HCT116 (cell line): ENCODE data around the gene CAMK2D. TPM values are rescaled to one million over a fixed set of nuclear protein-coding genes. Genes with fewer than 3 reads are reported as not detected.

Source experiments
- ATAC-seq: fragments of 200-7000 bp; cut with Tn5 transposase; 2 replicates; pipeline ENCODE4 v1.9.1; 2020; ENCODE audit warnings: mild to moderate bottlenecking, moderate library complexity
- BruUV-seq: library from RNA; stranded (reverse); fragments of 400-500 nt; replicated peaks from 2 replicates; lab custom pipeline; 2021; lab: Mats Ljungman, UMichigan
- CTCF ChIA-PET: fragments of 300-600 bp; sonication (Branson Sonifier 250); formaldehyde crosslinking; loops from one replicate; lab custom pipeline; 2021; ENCODE audit warnings: antibody characterized with exemption; lab: Charles Lee
- POLR2A ChIA-PET: fragments of 300-600, 350-600 bp; sonication (Branson Sonifier 250); formaldehyde crosslinking; loops from one replicate; lab custom pipeline; 2021; ENCODE audit warnings: antibody characterized with exemption; lab: Charles Lee
- RAD21 ChIA-PET, 2 experiments: fragments of 300-600 bp; sonication (Branson Sonifier 250); formaldehyde crosslinking; loops; one replicate each; lab custom pipeline; 2023; ENCODE audit warnings: low total read pairs in 2 of 2; ENCODE audit not compliant: uncharacterized antibody in 2 of 2, unreplicated experiment in 2 of 2, low non-redundant PET in 1 of 2; lab: Charles Lee
- DNase-seq: peaks from one replicate; pipeline ENCODE4 v3.0.0-alpha.2; 2010; ENCODE audit warnings: low read depth, low spot score
- H2AFZ ChIP-seq: fragments of 200-600 bp; shearing (Covaris generic), sonication (generic); 2 replicates; pipeline ENCODE4 v1.6.1; 2017; ENCODE audit warnings: low read depth, mixed run types, mixed read lengths, antibody characterized with exemption, low read length; ENCODE audit not compliant: poor library complexity, severe bottlenecking
- H3K27ac ChIP-seq: 2 replicates; pipeline ENCODE4 v1.5.1; 2012; ENCODE audit warnings: low read depth, low read length
- H3K27me3 ChIP-seq: fragments of 200-600 bp; sonication (generic); 2 replicates; pipeline ENCODE4 v1.6.1; 2016; ENCODE audit warnings: mixed run types, low read length, mixed read lengths; ENCODE audit not compliant: insufficient read depth
- H3K36me3 ChIP-seq, 2 experiments: fragments of 200-500 bp in 1 of 2; fragments of 200-600 bp in 1 of 2; sonication (Bioruptor generic) in 1 of 2; sonication (generic) in 1 of 2; 2 replicates each; pipeline versions ENCODE4 v1.5.1 to v1.6.1; 2014 to 2016; ENCODE audit warnings: low read length in 2 of 2, inconsistent platforms in 1 of 2, mixed read lengths in 1 of 2, mixed run types in 1 of 2; ENCODE audit not compliant: insufficient read depth in 2 of 2, control insufficient read depth in 1 of 2
- H3K4me1 ChIP-seq, 2 experiments: fragments of 200-600 bp in 1 of 2; sonication (generic) in 1 of 2; 2 replicates each; pipeline versions ENCODE4 v1.5.1 to v1.6.1; 2012 to 2017; ENCODE audit warnings: low read length in 2 of 2, inconsistent platforms in 1 of 2, mild to moderate bottlenecking in 1 of 2, mixed read lengths in 1 of 2, mixed run types in 1 of 2, moderate library complexity in 1 of 2; ENCODE audit not compliant: insufficient read depth in 2 of 2, control insufficient read depth in 1 of 2
- H3K4me2 ChIP-seq: fragments of 200-600 bp; sonication (generic); 2 replicates; pipeline ENCODE4 v1.6.1; 2017; ENCODE audit warnings: mixed run types, low read length, mixed read lengths
- H3K4me3 ChIP-seq, 2 experiments: fragments of 200-600 bp in 1 of 2; sonication (generic) in 1 of 2; replicated peaks in 1 of 2; 2 replicates each; pipeline ENCODE4 v1.5.1; 2011 to 2016; ENCODE audit warnings: low read length in 2 of 2, control low read depth in 1 of 2, low read depth in 1 of 2, mild to moderate bottlenecking in 1 of 2, mixed read lengths in 1 of 2, mixed run types in 1 of 2
- H3K79me2 ChIP-seq: fragments of 200-600 bp; sonication (generic); 2 replicates; pipeline ENCODE4 v1.6.1; 2017; ENCODE audit warnings: mild to moderate bottlenecking, mixed run types, low read length, moderate library complexity, mixed read lengths; ENCODE audit not compliant: insufficient read depth
- H3K9ac ChIP-seq: fragments of 200-600 bp; sonication (generic); 2 replicates; pipeline ENCODE4 v1.6.1; 2016; ENCODE audit warnings: low read length, mixed read lengths
- H3K9me2 ChIP-seq: fragments of 200-600 bp; sonication (generic), shearing (Covaris generic); 2 replicates; pipeline ENCODE4 v1.6.1; 2017; ENCODE audit warnings: mixed run types, mild to moderate bottlenecking, moderate library complexity; ENCODE audit not compliant: insufficient read depth
- H3K9me3 ChIP-seq, 2 experiments: fragments of 200-500 bp in 1 of 2; fragments of 200-600 bp in 1 of 2; sonication (Bioruptor generic) in 1 of 2; sonication (generic) in 1 of 2; 2 replicates each; pipeline ENCODE4 v1.6.1; 2014 to 2017; ENCODE audit warnings: low read length in 2 of 2, mixed read lengths in 2 of 2, inconsistent platforms in 1 of 2, low read depth in 1 of 2, mild to moderate bottlenecking in 1 of 2, mixed run types in 1 of 2, moderate library complexity in 1 of 2; ENCODE audit not compliant: control insufficient read depth in 1 of 2, insufficient read depth in 1 of 2
- H4K20me1 ChIP-seq: fragments of 200-600 bp; sonication (generic), shearing (Covaris generic); 2 replicates; pipeline ENCODE4 v1.6.1; 2017; ENCODE audit warnings: mixed run types, mild to moderate bottlenecking, moderate library complexity; ENCODE audit not compliant: insufficient read depth
- CBX3 ChIP-seq: IDR thresholded peaks from 2 replicates; pipeline ENCODE4 v1.6.1; 2012; ENCODE audit warnings: low read depth
- CEBPB ChIP-seq: IDR thresholded peaks from 2 replicates; pipeline ENCODE4 v1.6.1; 2012; ENCODE audit warnings: low read depth
- ELF1 ChIP-seq: IDR thresholded peaks from 2 replicates; pipeline ENCODE4 v1.6.1; 2012; ENCODE audit warnings: low read depth, borderline replicate concordance
- EZH2 ChIP-seq: fragments of 200-600 bp; sonication (generic); IDR thresholded peaks from 2 replicates; pipeline ENCODE4 v1.6.1; 2017; ENCODE audit warnings: antibody characterized with exemption, mixed run types
- EZH2phosphoT487 ChIP-seq: fragments of 200-600 bp; IDR thresholded peaks from 2 replicates; pipeline ENCODE4 v1.6.1; 2018; ENCODE audit warnings: antibody characterized with exemption, borderline replicate concordance
- JUND ChIP-seq: IDR thresholded peaks from 2 replicates; pipeline ENCODE4 v1.6.1; 2012
- POLR2AphosphoS5 ChIP-seq: IDR thresholded peaks from 2 replicates; pipeline ENCODE4 v1.6.1; 2011; ENCODE audit warnings: mild to moderate bottlenecking, low read depth, low read length, moderate library complexity
- RAD21 ChIP-seq: IDR thresholded peaks from 2 replicates; pipeline ENCODE4 v1.6.1; 2012; ENCODE audit warnings: low read depth, mild to moderate bottlenecking
- SP1 ChIP-seq: IDR thresholded peaks from 2 replicates; pipeline ENCODE4 v1.6.1; 2012; ENCODE audit warnings: low read depth
- TCF7L2 ChIP-seq: IDR thresholded peaks from 2 replicates; pipeline ENCODE4 v1.7.0; 2011; ENCODE audit warnings: borderline replicate concordance, inconsistent platforms; ENCODE audit not compliant: insufficient read depth, insufficient read length; ENCODE audit errors: extremely low read depth
- ZFX ChIP-seq: fragments of 450-650 bp; IDR thresholded peaks from 2 replicates; pipeline ENCODE4 v1.6.1; 2017
- ZNF274 ChIP-seq: fragments of 200-500 bp; sonication (Bioruptor generic); IDR thresholded peaks from 2 replicates; pipeline ENCODE4 v1.6.1; 2014; ENCODE audit warnings: mild to moderate bottlenecking, low read depth, low read length, inconsistent platforms
- intact Hi-C: fragments of 100-400 bp; cut with micrococcal nuclease; formaldehyde crosslinking; loops from 2 replicates; pipeline ENCODE4 v1.10.0; 2022
- total RNA-seq: library from RNA; stranded (reverse); gene quantifications from one replicate; pipeline ENCODE4 v1.2.1, GENCODE V29; 2021; ENCODE audit not compliant: unreplicated experiment
- TF ChIP-seq, protein P1 (sequence below): IDR thresholded peaks from 2 replicates; pipeline ENCODE4 v1.6.1; 2012
- TF ChIP-seq, protein P2 (sequence below): IDR thresholded peaks from 2 replicates; pipeline ENCODE4 v1.6.1; 2012
- TF ChIP-seq, protein P3 (sequence below): IDR thresholded peaks from 2 replicates; pipeline ENCODE4 v1.6.1; 2011; ENCODE audit warnings: mild to moderate bottlenecking, low read length, moderate library complexity; ENCODE audit not compliant: insufficient replicate concordance; ENCODE audit errors: extremely low read depth
- TF ChIP-seq, protein P4 (sequence below), 3 experiments: fragments of 200-600 bp in 1 of 3; sonication (generic) in 1 of 3; IDR thresholded peaks in 2 of 3; conservative IDR thresholded peaks in 1 of 3; 2 replicates each; pipeline ENCODE4 v1.5.1; 2012 to 2017; ENCODE audit warnings: low read depth in 2 of 3, low read length in 2 of 3, antibody characterized with exemption in 1 of 3, borderline replicate concordance in 1 of 3, control low read depth in 1 of 3, mild to moderate bottlenecking in 1 of 3, mixed read lengths in 1 of 3, mixed run types in 1 of 3, moderate library complexity in 1 of 3; ENCODE audit not compliant: insufficient read depth in 1 of 3

CAMK2D gene
- total RNA-seq, 1 experiment from 2014 or later: 67.0 TPM

DNA sequence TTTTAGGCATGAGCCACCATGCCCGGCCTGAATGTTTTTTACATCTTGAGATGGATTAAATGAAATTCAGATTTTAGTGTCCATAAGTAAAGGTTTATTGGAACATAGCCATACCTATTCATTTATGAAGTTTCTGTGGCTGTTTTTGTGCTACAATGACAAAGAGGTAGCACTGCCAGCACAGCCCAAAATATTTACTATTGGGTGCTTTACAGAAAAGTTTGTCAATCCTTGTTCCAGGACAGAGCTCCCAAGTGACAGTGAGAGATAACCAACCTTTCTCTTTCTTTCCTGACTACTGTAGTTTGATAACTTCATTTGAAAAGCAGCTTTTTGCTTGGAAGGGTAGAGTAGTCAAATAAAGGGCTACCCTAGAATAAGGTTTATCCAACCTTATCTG lies 116.2 kb downstream of the CAMK2D start:
- Histone ChIP-seq H3K4me2 (peak overlapping the region; percentile 48), H2AFZ (no peak overlapping the region), H3K27me3 (no peaks in the 10 kb centered on the region), H3K9me3 (no peaks in the 10 kb centered on the region), H3K27ac (peak overlapping the region; percentile 37; the same call in 1 of the 2 replicates), H3K4me3 (no peak overlapping the region), H3K4me1 (peaks cover 24 to 33% of the 10 kb centered on the region in 2 experiments), H4K20me1 (no peaks in the 10 kb centered on the region), H3K36me3 (no peaks in the 10 kb centered on the region), H3K9me2 (no peaks in the 10 kb centered on the region), H3K9ac (no peak overlapping the region), H3K79me2 (no peaks in the 10 kb centered on the region; the same call in 1 of the 2 replicates)
- ATAC-seq (peak; percentile 18), DNase-seq (no peak)
- no peak for TF ChIP-seq CBX3
- TF ChIP-seq CEBPB: no peak
- no peak for TF ChIP-seq SP1
- no peak for TF ChIP-seq RAD21
- TF ChIP-seq, protein P1, sequence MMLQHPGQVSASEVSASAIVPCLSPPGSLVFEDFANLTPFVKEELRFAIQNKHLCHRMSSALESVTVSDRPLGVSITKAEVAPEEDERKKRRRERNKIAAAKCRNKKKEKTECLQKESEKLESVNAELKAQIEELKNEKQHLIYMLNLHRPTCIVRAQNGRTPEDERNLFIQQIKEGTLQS: no peak
- TF ChIP-seq ZNF274: no peak
- no peak for TF ChIP-seq POLR2AphosphoS5
- no peak for TF ChIP-seq ELF1
- TF ChIP-seq, protein P2, sequence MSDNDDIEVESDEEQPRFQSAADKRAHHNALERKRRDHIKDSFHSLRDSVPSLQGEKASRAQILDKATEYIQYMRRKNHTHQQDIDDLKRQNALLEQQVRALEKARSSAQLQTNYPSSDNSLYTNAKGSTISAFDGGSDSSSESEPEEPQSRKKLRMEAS: no peak
- TF ChIP-seq TCF7L2: no peak
- no peak for TF ChIP-seq ZFX
- CTCF ChIA-PET: no interaction called here
- POLR2A ChIA-PET: no interaction called here
- no TSS peak for BruUV-seq
- RAD21 ChIA-PET: no interaction called here
- intact Hi-C loops: loop anchor here (10.0 kb wide), 1 partner anchor 100 kb away; no protein-coding TSS in a partner anchor

DNA sequence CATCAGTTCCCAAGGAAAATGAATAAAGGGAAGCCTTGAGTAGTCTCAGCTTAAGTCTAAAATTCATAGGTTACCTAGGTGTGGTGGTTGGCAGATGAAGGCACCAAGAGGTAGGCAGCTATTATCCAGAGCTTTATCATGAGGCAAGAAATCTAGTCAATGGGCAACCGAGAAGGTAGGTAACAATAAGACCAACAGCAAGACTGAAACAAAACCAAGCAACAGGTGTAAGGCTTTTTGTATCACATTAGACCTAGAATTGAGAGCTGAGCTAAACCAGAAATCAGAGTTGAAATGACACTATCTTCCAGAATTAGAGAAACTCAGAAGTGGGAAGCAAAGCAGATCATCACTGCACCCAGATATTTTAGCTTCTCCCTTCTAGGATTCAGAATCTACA lies 117.1 kb downstream of the CAMK2D start:
- Histone ChIP-seq H3K36me3 (no peaks in the 10 kb centered on the region), H4K20me1 (no peaks in the 10 kb centered on the region), H3K9ac (no peak overlapping the region), H3K4me1 (peaks cover 24 to 36% of the 10 kb centered on the region in 2 experiments), H2AFZ (no peak overlapping the region), H3K9me3 (no peaks in the 10 kb centered on the region), H3K4me2 (no peak overlapping the region), H3K27me3 (no peaks in the 10 kb centered on the region), H3K4me3 (no peak overlapping the region), H3K9me2 (no peaks in the 10 kb centered on the region), H3K27ac (no peak overlapping the region), H3K79me2 (no peaks in the 10 kb centered on the region; the same call in 1 of the 2 replicates)
- DNase-seq: no peak
- no peak for ATAC-seq
- no TSS peak for BruUV-seq
- CTCF ChIA-PET: no interaction called here
- POLR2A ChIA-PET: no interaction called here
- intact Hi-C loops: loop anchor here (10.0 kb wide), 1 partner anchor 100 kb away; no protein-coding TSS in a partner anchor
- RAD21 ChIA-PET: no interaction called here
- TF ChIP-seq TCF7L2: no peak
- TF ChIP-seq JUND: no peak
- TF ChIP-seq, protein P3, sequence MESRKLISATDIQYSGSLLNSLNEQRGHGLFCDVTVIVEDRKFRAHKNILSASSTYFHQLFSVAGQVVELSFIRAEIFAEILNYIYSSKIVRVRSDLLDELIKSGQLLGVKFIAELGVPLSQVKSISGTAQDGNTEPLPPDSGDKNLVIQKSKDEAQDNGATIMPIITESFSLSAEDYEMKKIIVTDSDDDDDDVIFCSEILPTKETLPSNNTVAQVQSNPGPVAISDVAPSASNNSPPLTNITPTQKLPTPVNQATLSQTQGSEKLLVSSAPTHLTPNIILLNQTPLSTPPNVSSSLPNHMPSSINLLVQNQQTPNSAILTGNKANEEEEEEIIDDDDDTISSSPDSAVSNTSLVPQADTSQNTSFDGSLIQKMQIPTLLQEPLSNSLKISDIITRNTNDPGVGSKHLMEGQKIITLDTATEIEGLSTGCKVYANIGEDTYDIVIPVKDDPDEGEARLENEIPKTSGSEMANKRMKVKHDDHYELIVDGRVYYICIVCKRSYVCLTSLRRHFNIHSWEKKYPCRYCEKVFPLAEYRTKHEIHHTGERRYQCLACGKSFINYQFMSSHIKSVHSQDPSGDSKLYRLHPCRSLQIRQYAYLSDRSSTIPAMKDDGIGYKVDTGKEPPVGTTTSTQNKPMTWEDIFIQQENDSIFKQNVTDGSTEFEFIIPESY: no peak
- TF ChIP-seq POLR2AphosphoS5: no peak
- TF ChIP-seq, protein P4, sequence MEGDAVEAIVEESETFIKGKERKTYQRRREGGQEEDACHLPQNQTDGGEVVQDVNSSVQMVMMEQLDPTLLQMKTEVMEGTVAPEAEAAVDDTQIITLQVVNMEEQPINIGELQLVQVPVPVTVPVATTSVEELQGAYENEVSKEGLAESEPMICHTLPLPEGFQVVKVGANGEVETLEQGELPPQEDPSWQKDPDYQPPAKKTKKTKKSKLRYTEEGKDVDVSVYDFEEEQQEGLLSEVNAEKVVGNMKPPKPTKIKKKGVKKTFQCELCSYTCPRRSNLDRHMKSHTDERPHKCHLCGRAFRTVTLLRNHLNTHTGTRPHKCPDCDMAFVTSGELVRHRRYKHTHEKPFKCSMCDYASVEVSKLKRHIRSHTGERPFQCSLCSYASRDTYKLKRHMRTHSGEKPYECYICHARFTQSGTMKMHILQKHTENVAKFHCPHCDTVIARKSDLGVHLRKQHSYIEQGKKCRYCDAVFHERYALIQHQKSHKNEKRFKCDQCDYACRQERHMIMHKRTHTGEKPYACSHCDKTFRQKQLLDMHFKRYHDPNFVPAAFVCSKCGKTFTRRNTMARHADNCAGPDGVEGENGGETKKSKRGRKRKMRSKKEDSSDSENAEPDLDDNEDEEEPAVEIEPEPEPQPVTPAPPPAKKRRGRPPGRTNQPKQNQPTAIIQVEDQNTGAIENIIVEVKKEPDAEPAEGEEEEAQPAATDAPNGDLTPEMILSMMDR (IDR thresholded peaks at IDR 0.05 in 2 of 3, conservative IDR thresholded peaks at IDR 0.05 in 1 of 3; ENCODE audit: borderline replicate concordance in 1 of 3, insufficient read depth in 1 of 3, low read depth in 2 of 3, low read length in 2 of 3): no peak
- TF ChIP-seq, protein P1: no peak
- TF ChIP-seq SP1: no peak
- TF ChIP-seq EZH2: no peak
- no peak for TF ChIP-seq EZH2phosphoT487
- no peak for TF ChIP-seq ELF1
